T-helper 2 cell (primary cell): ENCODE measurements around the gene MYRF.

ENCODE experiments used
- DNase-seq, 5 experiments: peaks; one replicate each; pipeline versions ENCODE4 v3.0.0 to v3.0.0-alpha.2; 2012 to 2022

The MYRF gene

GRCh38 chr11:61742391-61742790, 10.0 kb upstream of the MYRF start:
- no peak for DNase-seq

GRCh38 chr11:61743486-61744095, 8.8 kb upstream of the MYRF start:
- DNase-seq, result no peak

- DNase-seq, result no peak
These were observed 8.3 kb upstream of the MYRF start for GRCh38 chr11:61744181-61744580.

- DNase-seq, result no peak
These were observed 7.8 kb upstream of the MYRF start for GRCh38 chr11:61744609-61745156.

- DNase-seq, result no peak
These were observed 6.5 kb upstream of the MYRF start for GRCh38 chr11:61745781-61746441.

- no peak for DNase-seq
These were observed 5.8 kb upstream of the MYRF start for GRCh38 chr11:61746442-61747191.

- DNase-seq, result peak in 2 of 5 experiments; percentile 8 to 29
These were observed 5.1 kb upstream of the MYRF start for GRCh38 chr11:61747192-61747966.

- DNase-seq, result no peak
These were observed 4.5 kb upstream of the MYRF start for GRCh38 chr11:61747967-61748285.

- DNase-seq, result no peak
These were observed 2.7 kb upstream of the MYRF start for GRCh38 chr11:61749591-61750217.

- no peak for DNase-seq
These were observed 1.7 kb upstream of the MYRF start for GRCh38 chr11:61750631-61751273.

GRCh38 chr11:61751384-61751783, 1.1 kb upstream of the MYRF start:
- no peak for DNase-seq

GRCh38 chr11:61752925-61753521, 587 bp downstream of the MYRF start:
- no peak for DNase-seq

GRCh38 chr11:61753672-61754071, 1.2 kb downstream of the MYRF start:
- no peak for DNase-seq

GRCh38 chr11:61754534-61755482, 2.4 kb downstream of the MYRF start:
- no peak for DNase-seq

GRCh38 chr11:61756147-61756451, 3.7 kb downstream of the MYRF start:
- DNase-seq, result no peak

- DNase-seq, result peak in 1 of 5 experiments; percentile 26
These were observed 4.2 kb downstream of the MYRF start for GRCh38 chr11:61756452-61757212.

- no peak for DNase-seq
These were observed 4.9 kb downstream of the MYRF start for GRCh38 chr11:61757213-61757862.

- no peak for DNase-seq
These were observed 8.5 kb downstream of the MYRF start for GRCh38 chr11:61760946-61761345.
